SK-N-SH treated with all-trans-retinoic acid at 6 μM for 48 hours (cell line): ENCODE results near the gene NECTIN4.
A peak's percentile ranks its signal among the peaks of the same experiment; 100 is the strongest.
"Not testable (repeated sequence)": the region's sequence is repeated elsewhere in the genome, so short reads cannot be mapped to it uniquely, and the experiment has no call there.

ENCODE experiments used
- ATAC-seq: fragments of 200-7000 bp; cut with Tn5 transposase; 3 replicates; pipeline ENCODE4 v1.9.1; 2020; ENCODE audit warnings: mild to moderate bottlenecking, moderate library complexity
- ARNTL ChIP-seq: fragments of 450-650 bp; formaldehyde crosslinking; IDR thresholded peaks from 2 replicates; pipeline ENCODE4 v1.5.0; 2020; ENCODE audit warnings: low read depth, mild to moderate bottlenecking, moderate library complexity, borderline replicate concordance
- CSDC2 ChIP-seq: fragments of 250-450 bp; sonication (Bioruptor Pico); IDR thresholded peaks from 2 replicates; pipeline ENCODE4 v1.5.0; 2020; ENCODE audit warnings: mild to moderate bottlenecking, moderate library complexity
- GLIS3 ChIP-seq: fragments of 250-450 bp; sonication (Bioruptor Pico); IDR thresholded peaks from 2 replicates; pipeline ENCODE4 v1.5.0; 2020; ENCODE audit warnings: mild to moderate bottlenecking, moderate library complexity
- ISL1 ChIP-seq: fragments of 250-450 bp; sonication (Bioruptor Pico); IDR thresholded peaks from 2 replicates; pipeline ENCODE4 v2.1.2; 2022; ENCODE audit warnings: mild to moderate bottlenecking, moderate library complexity
- PPARA ChIP-seq: fragments of 250-450 bp; sonication (Bioruptor Pico); IDR thresholded peaks from 2 replicates; pipeline ENCODE4 v1.5.0; 2020; ENCODE audit warnings: mild to moderate bottlenecking, borderline replicate concordance
- TCF4 ChIP-seq: fragments of 250-450 bp; sonication (Bioruptor Pico); IDR thresholded peaks from 2 replicates; pipeline ENCODE4 v1.8.0; 2021; ENCODE audit warnings: mild to moderate bottlenecking, moderate library complexity, borderline replicate concordance
- TOX ChIP-seq: fragments of 250-450 bp; sonication (Bioruptor Pico); IDR thresholded peaks from 2 replicates; pipeline ENCODE4 v1.8.0; 2021; ENCODE audit warnings: mild to moderate bottlenecking, moderate library complexity, borderline replicate concordance
- ZFP3 ChIP-seq: fragments of 250-450 bp; sonication (Bioruptor Pico); IDR thresholded peaks from 2 replicates; pipeline ENCODE4 v1.5.0; 2020; ENCODE audit warnings: mild to moderate bottlenecking, moderate library complexity
- ZFP30 ChIP-seq: fragments of 450-650 bp; formaldehyde crosslinking; IDR thresholded peaks from 2 replicates; pipeline ENCODE4 v1.5.0; 2022; ENCODE audit warnings: mild to moderate bottlenecking, moderate library complexity
- ZNF70 ChIP-seq: fragments of 450-650 bp; formaldehyde crosslinking; IDR thresholded peaks from 2 replicates; pipeline ENCODE4 v1.5.0; 2020; ENCODE audit warnings: mild to moderate bottlenecking, moderate library complexity
- ZNF8 ChIP-seq: fragments of 450-650 bp; formaldehyde crosslinking; IDR thresholded peaks from 2 replicates; pipeline ENCODE4 v1.5.0; 2020; ENCODE audit warnings: mild to moderate bottlenecking, moderate library complexity
- TF ChIP-seq, protein P1 (sequence below): fragments of 250-450 bp; sonication (Bioruptor Pico); IDR thresholded peaks from 2 replicates; pipeline ENCODE4 v1.8.0; 2021; ENCODE audit warnings: low read depth, mild to moderate bottlenecking, moderate library complexity, borderline replicate concordance
- TF ChIP-seq, protein P2 (sequence below): fragments of 250-450 bp; sonication (Bioruptor Pico); IDR thresholded peaks from 2 replicates; pipeline ENCODE4 v1.8.0; 2020; ENCODE audit warnings: mild to moderate bottlenecking, moderate library complexity, borderline replicate concordance
- TF ChIP-seq, protein P3 (sequence below): fragments of 250-450 bp; sonication (Bioruptor Pico); IDR thresholded peaks from 2 replicates; pipeline ENCODE4 v1.5.1; 2020; ENCODE audit warnings: low read depth, mild to moderate bottlenecking, moderate library complexity

NECTIN4 gene

DNA sequence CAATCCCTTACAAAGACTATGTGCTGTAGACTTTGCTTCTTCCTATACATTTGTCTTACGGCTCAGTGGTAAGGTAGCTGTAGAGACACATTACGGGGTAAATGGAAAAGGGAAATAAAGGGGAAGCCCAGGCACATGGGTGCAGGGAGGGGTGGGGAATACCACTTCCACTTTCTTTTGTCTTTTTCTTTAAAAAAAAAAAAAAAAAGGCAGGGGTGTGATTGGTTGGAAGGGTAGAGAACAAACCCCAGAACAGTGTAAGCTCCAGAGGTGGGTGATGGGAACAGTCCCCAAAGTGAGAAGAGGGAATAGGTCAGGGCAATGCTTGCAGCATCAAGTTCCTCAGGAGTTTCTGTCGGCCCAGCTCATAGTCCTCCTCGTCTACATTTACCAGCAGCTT lies 32.5 kb upstream of the NECTIN4 start:
- TF ChIP-seq, protein P1, sequence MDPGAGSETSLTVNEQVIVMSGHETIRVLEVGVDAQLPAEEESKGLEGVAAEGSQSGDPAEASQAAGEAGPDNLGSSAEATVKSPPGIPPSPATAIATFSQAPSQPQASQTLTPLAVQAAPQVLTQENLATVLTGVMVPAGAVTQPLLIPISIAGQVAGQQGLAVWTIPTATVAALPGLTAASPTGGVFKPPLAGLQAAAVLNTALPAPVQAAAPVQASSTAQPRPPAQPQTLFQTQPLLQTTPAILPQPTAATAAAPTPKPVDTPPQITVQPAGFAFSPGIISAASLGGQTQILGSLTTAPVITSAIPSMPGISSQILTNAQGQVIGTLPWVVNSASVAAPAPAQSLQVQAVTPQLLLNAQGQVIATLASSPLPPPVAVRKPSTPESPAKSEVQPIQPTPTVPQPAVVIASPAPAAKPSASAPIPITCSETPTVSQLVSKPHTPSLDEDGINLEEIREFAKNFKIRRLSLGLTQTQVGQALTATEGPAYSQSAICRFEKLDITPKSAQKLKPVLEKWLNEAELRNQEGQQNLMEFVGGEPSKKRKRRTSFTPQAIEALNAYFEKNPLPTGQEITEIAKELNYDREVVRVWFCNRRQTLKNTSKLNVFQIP (CRISPR knock-in tag) = no peak
- no peak for ATAC-seq

DNA sequence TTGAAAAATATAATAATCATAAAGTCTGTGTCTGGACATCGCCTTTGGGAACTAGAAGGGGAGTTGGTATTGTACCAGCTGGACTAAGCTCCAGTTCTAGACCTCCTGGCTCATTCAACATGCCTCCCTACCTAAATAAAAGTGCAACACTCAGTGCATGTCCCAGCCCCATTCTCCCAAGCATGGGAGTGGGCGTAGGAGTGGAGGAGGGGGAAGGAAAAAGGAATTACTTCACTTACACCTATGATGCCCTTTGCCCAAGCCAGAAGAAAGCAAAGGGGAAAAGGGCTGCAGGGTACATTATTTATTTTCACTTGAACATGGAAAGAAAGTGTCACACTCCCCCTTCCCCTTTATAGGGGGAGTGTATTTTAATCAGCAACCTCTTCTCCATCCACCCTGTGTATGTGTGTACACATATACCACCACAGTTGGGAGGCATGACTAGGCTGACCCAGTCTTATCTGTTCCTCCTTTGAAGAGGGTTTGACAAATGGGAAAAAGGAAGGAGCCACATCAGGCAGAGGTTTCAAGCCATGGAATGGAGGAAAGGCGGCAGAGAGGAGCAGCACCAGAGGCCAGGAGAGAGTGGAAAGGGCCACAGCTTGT lies 31.8 kb upstream of the NECTIN4 start:
- ATAC-seq = no peak

DNA sequence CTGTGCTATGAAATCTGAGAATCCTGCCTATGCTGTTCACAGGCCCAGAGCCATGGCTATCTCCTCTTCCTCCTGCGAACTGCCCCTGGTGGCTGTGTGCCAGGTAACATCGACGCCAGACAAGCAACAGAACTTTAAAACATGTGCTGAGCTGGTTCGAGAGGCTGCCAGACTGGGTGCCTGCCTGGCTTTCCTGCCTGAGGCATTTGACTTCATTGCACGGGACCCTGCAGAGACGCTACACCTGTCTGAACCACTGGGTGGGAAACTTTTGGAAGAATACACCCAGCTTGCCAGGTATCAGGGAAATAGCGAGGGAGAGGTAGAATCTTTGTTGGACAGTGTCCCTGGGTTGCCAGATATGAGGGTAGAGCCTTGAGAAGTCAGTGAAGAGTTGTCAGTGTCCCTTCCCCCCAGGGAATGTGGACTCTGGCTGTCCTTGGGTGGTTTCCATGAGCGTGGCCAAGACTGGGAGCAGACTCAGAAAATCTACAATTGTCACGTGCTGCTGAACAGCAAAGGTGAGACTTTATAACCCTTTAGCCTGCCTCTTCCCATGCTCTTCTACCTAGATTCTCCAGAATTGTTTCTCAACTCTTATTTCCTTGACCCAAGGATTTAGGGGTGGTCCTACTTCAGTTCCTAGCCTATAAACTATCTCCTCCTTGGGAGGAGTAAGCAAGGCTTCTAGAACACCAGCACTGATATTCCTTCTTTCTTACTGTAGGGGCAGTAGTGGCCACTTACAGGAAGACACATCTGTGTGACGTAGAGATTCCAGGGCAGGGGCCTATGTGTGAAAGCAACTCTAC lies 29.9 kb upstream of the NECTIN4 start:
- TF ChIP-seq, protein P2, sequence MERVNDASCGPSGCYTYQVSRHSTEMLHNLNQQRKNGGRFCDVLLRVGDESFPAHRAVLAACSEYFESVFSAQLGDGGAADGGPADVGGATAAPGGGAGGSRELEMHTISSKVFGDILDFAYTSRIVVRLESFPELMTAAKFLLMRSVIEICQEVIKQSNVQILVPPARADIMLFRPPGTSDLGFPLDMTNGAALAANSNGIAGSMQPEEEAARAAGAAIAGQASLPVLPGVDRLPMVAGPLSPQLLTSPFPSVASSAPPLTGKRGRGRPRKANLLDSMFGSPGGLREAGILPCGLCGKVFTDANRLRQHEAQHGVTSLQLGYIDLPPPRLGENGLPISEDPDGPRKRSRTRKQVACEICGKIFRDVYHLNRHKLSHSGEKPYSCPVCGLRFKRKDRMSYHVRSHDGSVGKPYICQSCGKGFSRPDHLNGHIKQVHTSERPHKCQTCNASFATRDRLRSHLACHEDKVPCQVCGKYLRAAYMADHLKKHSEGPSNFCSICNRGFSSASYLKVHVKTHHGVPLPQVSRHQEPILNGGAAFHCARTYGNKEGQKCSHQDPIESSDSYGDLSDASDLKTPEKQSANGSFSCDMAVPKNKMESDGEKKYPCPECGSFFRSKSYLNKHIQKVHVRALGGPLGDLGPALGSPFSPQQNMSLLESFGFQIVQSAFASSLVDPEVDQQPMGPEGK (CRISPR knock-in tag) = no peak
- TF ChIP-seq GLIS3 = 0 out of 2 replicates have a peak, but pooled peaks have one; percentile 4
- TF ChIP-seq, protein P3, sequence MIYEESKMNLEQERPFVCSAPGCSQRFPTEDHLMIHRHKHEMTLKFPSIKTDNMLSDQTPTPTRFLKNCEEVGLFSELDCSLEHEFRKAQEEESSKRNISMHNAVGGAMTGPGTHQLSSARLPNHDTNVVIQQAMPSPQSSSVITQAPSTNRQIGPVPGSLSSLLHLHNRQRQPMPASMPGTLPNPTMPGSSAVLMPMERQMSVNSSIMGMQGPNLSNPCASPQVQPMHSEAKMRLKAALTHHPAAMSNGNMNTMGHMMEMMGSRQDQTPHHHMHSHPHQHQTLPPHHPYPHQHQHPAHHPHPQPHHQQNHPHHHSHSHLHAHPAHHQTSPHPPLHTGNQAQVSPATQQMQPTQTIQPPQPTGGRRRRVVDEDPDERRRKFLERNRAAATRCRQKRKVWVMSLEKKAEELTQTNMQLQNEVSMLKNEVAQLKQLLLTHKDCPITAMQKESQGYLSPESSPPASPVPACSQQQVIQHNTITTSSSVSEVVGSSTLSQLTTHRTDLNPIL (CRISPR knock-in tag) = no peak
- no peak for TF ChIP-seq CSDC2
- TF ChIP-seq, all 23 proteins: peak for 1
- peak; percentile 73 for ATAC-seq

More for the DNA sequence above, 31.8 kb upstream of the NECTIN4 start:
- TF ChIP-seq ZFP30 (CRISPR knock-in tag) (no peak), ZNF70 (CRISPR knock-in tag) (no peak)
- TF ChIP-seq, all 23 proteins: peak for 0

DNA sequence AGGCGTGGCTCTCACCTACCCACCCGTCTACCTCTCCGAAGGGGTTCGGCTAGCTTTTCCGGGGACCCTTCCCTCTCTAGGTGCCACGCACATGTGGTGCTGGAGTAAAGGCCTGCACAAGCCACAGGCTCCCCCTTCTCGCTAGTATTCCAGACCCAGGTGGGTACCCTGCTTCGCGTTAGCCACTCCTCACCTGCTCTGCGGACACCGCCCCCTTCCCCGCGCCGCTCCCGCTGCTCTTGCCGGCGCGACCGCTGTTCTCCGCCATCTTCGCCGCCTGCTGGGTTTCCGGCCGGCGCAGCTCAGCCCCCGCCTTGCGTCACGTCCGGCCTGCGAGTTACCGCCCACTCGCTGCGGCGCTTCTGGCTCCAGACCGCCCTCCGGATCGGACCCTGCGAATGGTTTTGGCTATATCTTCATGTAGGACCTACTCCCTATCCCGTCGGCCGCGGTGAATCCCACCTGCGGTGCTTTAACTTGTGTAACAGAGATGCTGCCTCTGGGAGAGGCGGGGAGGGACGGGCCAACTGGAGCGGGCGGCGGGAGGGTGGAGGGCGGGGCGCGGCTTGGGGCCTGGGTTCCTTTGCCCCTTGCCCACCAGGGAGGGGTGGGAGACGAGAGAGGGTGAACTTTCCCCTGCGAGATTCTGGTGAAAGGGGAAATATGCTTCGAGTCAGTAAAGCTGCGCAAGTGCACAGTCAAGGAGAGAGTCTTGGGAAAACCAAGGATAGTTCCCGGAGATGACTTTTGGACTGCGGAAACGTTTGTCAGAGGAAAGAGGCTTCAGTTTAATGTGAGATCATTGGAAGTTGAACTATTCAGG lies 28.6 kb upstream of the NECTIN4 start, which contains the start of the genes NIT1 and PFDN2:
Gene NIT1, plus strand, starts transcription at position 347 of the 823 bp plus-strand sequence. Its CDS starts 72 bp downstream, at position 419.
Gene PFDN2, minus strand, starts transcription at position 279 of the 823 bp plus-strand sequence. Its CDS starts 11 bp downstream, at position 268.
- TF ChIP-seq, protein P1 (CRISPR knock-in tag) = peak; percentile 36; the same call in 1 of the 2 replicates
- TF ChIP-seq, protein P2 (CRISPR knock-in tag) = no peak
- TF ChIP-seq, all 23 proteins: peak for 1
- peak; percentile 90 for ATAC-seq

DNA sequence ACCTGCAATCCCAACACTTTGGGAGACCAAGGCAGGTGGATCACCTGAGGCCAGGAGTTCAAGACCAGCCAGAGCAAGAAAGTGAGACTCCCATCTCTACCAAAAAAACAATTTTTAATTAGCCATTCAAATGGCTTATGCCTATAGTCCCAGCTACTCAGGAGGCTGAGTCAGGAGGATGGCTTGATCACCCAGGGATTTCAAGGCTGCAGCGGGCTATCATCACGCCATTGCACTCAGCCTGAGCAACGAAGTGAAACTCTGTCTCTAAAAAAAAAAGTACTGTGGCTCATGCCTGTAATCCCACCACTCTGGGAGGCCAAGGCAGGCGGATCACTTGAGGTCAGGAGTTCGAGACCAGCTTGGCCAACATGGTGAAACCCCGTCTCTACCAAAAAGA lies 26.6 kb upstream of the NECTIN4 start:
- not testable (repeated sequence) for ATAC-seq

DNA sequence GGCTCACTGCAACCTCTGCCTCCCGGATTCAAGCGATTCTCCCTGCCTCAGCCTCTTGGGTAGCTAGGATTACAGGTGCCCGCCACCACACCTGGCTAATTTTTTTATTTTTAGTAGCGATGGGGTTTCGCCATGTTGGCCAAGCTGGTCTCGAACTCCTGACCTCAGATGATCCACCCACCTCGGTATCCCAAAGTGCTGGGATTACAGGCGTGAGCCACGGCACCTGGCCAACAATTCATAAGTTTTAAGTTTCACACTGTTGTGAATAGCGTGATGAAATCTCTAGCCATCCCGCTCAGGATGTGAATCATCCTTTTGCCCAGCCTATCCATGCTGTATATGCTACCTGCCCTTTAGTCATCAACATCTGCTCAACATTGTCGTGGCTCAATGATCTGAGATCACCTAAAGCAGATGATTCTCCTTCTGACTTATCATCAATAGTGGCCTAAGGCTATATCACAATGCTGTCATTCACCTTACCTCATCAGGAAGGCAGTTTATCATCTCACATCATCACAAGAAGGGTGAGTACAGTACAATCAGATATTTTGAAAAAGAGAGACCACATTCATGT lies 25.9 kb upstream of the NECTIN4 start:
- no peak for ATAC-seq
- TF ChIP-seq ZFP3 (no peak), TCF4 (CRISPR knock-in tag) (no peak), GLIS3 (no peak), ISL1 (CRISPR knock-in tag) (no peak), CSDC2 (no peak), ARNTL (CRISPR knock-in tag) (no peak), TOX (no peak; the same call in 1 of the 2 replicates), ZNF8 (CRISPR knock-in tag) (no peak), PPARA (CRISPR knock-in tag) (no peak)
- TF ChIP-seq, protein P2 (CRISPR knock-in tag) = no peak
- TF ChIP-seq, protein P1 (CRISPR knock-in tag) = no peak
